ENCODE data around the gene FAM180A.

Gene FAM180A

GRCh38 chr7:135726911-135727673 lies 21.5 kb downstream of the FAM180A start:
- no peaks in the 10 kb centered on the region for H3K4me1 ChIP-seq (ENCODE audit: low read length)
- peaks cover 9% of the 10 kb centered on the region for H3K27me3 ChIP-seq (ENCODE audit: low read depth, low read length)
- H2AFZ ChIP-seq (ENCODE audit: low read depth, low read length), result no peak overlapping the region
- TF ChIP-seq EZH2phosphoT487 (IDR thresholded peaks at IDR 0.05; ENCODE audit: low read depth), result no peak
- TF ChIP-seq, protein P1, sequence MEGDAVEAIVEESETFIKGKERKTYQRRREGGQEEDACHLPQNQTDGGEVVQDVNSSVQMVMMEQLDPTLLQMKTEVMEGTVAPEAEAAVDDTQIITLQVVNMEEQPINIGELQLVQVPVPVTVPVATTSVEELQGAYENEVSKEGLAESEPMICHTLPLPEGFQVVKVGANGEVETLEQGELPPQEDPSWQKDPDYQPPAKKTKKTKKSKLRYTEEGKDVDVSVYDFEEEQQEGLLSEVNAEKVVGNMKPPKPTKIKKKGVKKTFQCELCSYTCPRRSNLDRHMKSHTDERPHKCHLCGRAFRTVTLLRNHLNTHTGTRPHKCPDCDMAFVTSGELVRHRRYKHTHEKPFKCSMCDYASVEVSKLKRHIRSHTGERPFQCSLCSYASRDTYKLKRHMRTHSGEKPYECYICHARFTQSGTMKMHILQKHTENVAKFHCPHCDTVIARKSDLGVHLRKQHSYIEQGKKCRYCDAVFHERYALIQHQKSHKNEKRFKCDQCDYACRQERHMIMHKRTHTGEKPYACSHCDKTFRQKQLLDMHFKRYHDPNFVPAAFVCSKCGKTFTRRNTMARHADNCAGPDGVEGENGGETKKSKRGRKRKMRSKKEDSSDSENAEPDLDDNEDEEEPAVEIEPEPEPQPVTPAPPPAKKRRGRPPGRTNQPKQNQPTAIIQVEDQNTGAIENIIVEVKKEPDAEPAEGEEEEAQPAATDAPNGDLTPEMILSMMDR (IDR thresholded peaks at IDR 0.05; ENCODE audit: low read depth, low read length), result no peak
- H3K9ac ChIP-seq (ENCODE audit: low read length), result no peak overlapping the region
- H3K27ac ChIP-seq (ENCODE audit: low read length), result no peak overlapping the region
- H4K20me1 ChIP-seq (ENCODE audit: insufficient read depth, low read length), result no peaks in the 10 kb centered on the region
- no peaks in the 10 kb centered on the region for H3K9me3 ChIP-seq (ENCODE audit: insufficient read depth, low read length)
- H3K79me2 ChIP-seq (ENCODE audit: low read length), result no peaks in the 10 kb centered on the region
- H3K4me2 ChIP-seq (ENCODE audit: low read length), result no peak overlapping the region
- H3K36me3 ChIP-seq (replicated peaks; ENCODE audit: low read depth, low read length), result no peaks in the 10 kb centered on the region
- H3K4me3 ChIP-seq (ENCODE audit: low read length), result no peak overlapping the region

DNA sequence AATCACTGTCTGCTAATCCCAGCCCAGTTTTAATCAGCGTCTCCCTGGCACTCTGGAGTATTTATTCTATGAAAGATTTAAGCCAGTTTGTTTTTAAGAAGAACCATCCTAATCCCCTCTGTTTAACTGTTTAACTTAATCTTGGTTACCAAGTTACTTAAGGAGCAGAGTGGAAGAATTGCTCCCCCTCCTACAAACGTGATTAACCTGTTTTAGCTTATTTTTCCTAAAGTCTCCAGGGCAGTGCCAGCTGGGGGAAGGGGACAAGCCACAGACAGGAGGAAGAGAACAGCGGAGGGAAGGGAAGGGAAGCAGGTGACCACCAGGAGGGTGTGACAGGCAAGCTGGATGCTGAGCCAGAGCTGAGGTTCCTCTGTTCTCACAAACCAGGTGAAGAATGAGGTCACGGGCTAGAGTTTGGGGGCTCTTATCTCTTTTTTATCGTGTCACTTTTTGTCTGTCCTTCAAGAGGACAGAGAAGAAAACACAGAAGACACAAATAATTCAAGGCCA lies 22.3 kb downstream of the FAM180A start:
- Histone ChIP-seq H3K4me1 (ENCODE audit: low read length) (no peaks in the 10 kb centered on the region), H3K4me3 (ENCODE audit: low read length) (no peak overlapping the region), H3K4me2 (ENCODE audit: low read length) (no peak overlapping the region), H3K27me3 (ENCODE audit: low read depth, low read length) (peaks cover 9% of the 10 kb centered on the region), H3K27ac (ENCODE audit: low read length) (no peak overlapping the region), H3K9ac (ENCODE audit: low read length) (no peak overlapping the region), H4K20me1 (ENCODE audit: insufficient read depth, low read length) (no peaks in the 10 kb centered on the region), H2AFZ (ENCODE audit: low read depth, low read length) (no peak overlapping the region), H3K36me3 (replicated peaks; ENCODE audit: low read depth, low read length) (no peaks in the 10 kb centered on the region), H3K9me3 (ENCODE audit: insufficient read depth, low read length) (no peaks in the 10 kb centered on the region), H3K79me2 (ENCODE audit: low read length) (no peaks in the 10 kb centered on the region)
- TF ChIP-seq EZH2phosphoT487 (IDR thresholded peaks at IDR 0.05; ENCODE audit: low read depth), result no peak
- TF ChIP-seq, protein P1 (IDR thresholded peaks at IDR 0.05; ENCODE audit: low read depth, low read length), result no peak

DNA sequence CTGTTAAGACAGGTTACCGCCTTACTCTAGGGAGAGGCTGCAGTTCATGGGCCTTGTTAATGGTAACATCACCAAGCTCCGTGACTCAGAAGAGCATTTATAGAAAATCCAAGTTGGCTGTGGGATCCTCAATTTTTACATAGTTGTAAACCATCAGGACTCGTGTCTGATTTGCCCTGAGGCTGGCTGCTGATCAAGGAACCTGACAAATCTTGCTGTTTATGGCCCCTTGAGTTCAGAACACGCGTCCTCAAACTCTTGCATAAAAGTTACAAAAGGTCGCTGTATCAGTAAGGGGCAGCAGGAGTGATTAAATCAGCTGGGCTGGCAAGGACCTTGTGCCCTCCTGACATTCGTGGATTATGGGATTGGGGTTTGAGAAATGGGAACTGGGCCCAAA lies 25.2 kb downstream of the FAM180A start:
- Histone ChIP-seq H3K4me3 (ENCODE audit: low read length) (no peak overlapping the region), H3K9ac (ENCODE audit: low read length) (no peak overlapping the region), H3K4me2 (ENCODE audit: low read length) (no peak overlapping the region), H3K27me3 (ENCODE audit: low read depth, low read length) (no peaks in the 10 kb centered on the region; the same call in 1 of the 2 replicates), H4K20me1 (ENCODE audit: insufficient read depth, low read length) (no peaks in the 10 kb centered on the region), H3K36me3 (replicated peaks; ENCODE audit: low read depth, low read length) (no peaks in the 10 kb centered on the region), H3K4me1 (ENCODE audit: low read length) (no peaks in the 10 kb centered on the region), H3K9me3 (ENCODE audit: insufficient read depth, low read length) (no peaks in the 10 kb centered on the region), H3K27ac (ENCODE audit: low read length) (no peak overlapping the region), H3K79me2 (ENCODE audit: low read length) (no peaks in the 10 kb centered on the region), H2AFZ (ENCODE audit: low read depth, low read length) (no peak overlapping the region)
- no peak for TF ChIP-seq EZH2phosphoT487 (IDR thresholded peaks at IDR 0.05; ENCODE audit: low read depth)
- TF ChIP-seq, protein P1 (IDR thresholded peaks at IDR 0.05; ENCODE audit: low read depth, low read length), result no peak

DNA sequence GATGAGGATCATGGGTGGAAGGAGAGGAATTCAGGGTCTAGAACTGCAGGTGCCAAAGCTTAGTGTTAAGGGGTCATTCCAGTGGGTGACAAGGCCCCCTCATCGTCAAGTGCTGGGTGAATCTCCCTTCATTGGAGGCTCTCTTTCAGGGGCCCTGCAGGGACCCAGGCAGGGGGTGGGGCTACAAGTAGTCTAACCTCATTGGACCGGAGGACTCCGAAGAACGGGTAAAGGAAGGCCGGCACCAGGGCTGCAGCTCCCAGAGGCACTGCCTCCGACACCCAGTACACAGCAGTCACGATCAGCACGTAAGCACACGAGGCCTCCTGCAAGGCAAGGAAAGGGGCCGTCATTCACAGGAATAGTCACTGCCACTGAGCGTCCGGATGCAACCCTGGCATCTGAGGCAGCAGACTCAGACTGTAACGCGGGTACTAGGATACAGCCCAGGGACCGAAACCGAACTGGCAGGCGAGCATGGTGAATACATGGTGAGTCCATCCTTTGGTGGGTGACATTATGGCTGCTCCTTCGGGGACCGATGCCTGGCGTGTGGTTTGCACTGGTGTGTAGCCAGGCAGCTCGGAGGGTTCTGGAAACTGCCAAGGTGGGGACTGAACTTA lies 27.3 kb downstream of the FAM180A start:
- Histone ChIP-seq H3K9ac (ENCODE audit: low read length) (no peak overlapping the region), H3K4me3 (ENCODE audit: low read length) (no peak overlapping the region), H3K27me3 (ENCODE audit: low read depth, low read length) (no peaks in the 10 kb centered on the region; the same call in 1 of the 2 replicates), H3K36me3 (replicated peaks; ENCODE audit: low read depth, low read length) (no peaks in the 10 kb centered on the region), H3K4me1 (ENCODE audit: low read length) (no peaks in the 10 kb centered on the region), H3K27ac (ENCODE audit: low read length) (no peak overlapping the region), H2AFZ (ENCODE audit: low read depth, low read length) (no peak overlapping the region), H4K20me1 (ENCODE audit: insufficient read depth, low read length) (no peaks in the 10 kb centered on the region), H3K9me3 (ENCODE audit: insufficient read depth, low read length) (no peaks in the 10 kb centered on the region), H3K4me2 (ENCODE audit: low read length) (no peak overlapping the region), H3K79me2 (ENCODE audit: low read length) (no peaks in the 10 kb centered on the region)
- TF ChIP-seq EZH2phosphoT487 (IDR thresholded peaks at IDR 0.05; ENCODE audit: low read depth), result no peak
- TF ChIP-seq, protein P1 (IDR thresholded peaks at IDR 0.05; ENCODE audit: low read depth, low read length), result no peak

Data from OCI-LY3 (cell line).